GOT3 (cell line): ENCODE measurements around the gene SLC10A6.
"Not testable (repeated sequence)": the region's sequence is repeated elsewhere in the genome, so short reads cannot be mapped to it uniquely, and the experiment has no call there.

Experiments
- DNase-seq: peaks from one replicate; lab custom pipeline; 2025; ENCODE audit warnings: mixed read lengths; lab: John Stamatoyannopoulos, UW

The SLC10A6 gene

GRCh38 chr4:86848732-86849619 lies at the start of gene SLC10A6:
Gene SLC10A6 (minus strand): TSS chr4:86849384. CDS start chr4:86849115, 269 bp downstream.
- no peak for DNase-seq

- DNase-seq = no peak
Measured at GRCh38 chr4:86898562-86898961, 49.4 kb upstream of the SLC10A6 start.

- DNase-seq = no peak
Measured at GRCh38 chr4:86896596-86896995, 47.4 kb upstream of the SLC10A6 start.

GRCh38 chr4:86895692-86896488 lies 46.7 kb upstream of the SLC10A6 start:
- DNase-seq = no peak

GRCh38 chr4:86894455-86894854 lies 45.3 kb upstream of the SLC10A6 start:
- DNase-seq = no peak

GRCh38 chr4:86893136-86893535 lies 44.0 kb upstream of the SLC10A6 start:
- no peak for DNase-seq

- DNase-seq = no peak
Measured at GRCh38 chr4:86892636-86892960, 43.4 kb upstream of the SLC10A6 start.

GRCh38 chr4:86891762-86892635 lies 42.8 kb upstream of the SLC10A6 start, which contains the start of gene C4orf36:
Gene C4orf36 (minus strand): TSS chr4:86892422. CDS start chr4:86891520, 902 bp downstream.
- no peak for DNase-seq

GRCh38 chr4:86890790-86891189 lies 41.6 kb upstream of the SLC10A6 start:
- DNase-seq = no peak

- DNase-seq = no peak
Measured at GRCh38 chr4:86879641-86880040, 30.5 kb upstream of the SLC10A6 start.

GRCh38 chr4:86878640-86879039 lies 29.5 kb upstream of the SLC10A6 start:
- DNase-seq = no peak

GRCh38 chr4:86876894-86877685 lies 27.9 kb upstream of the SLC10A6 start:
- no peak for DNase-seq

GRCh38 chr4:86875436-86875835 lies 26.3 kb upstream of the SLC10A6 start:
- not testable (repeated sequence) for DNase-seq

GRCh38 chr4:86872135-86872534 lies 23.0 kb upstream of the SLC10A6 start:
- DNase-seq = no peak

- DNase-seq = no peak
Measured at GRCh38 chr4:86870442-86871069, 21.4 kb upstream of the SLC10A6 start.

GRCh38 chr4:86857341-86858052 lies 8.3 kb upstream of the SLC10A6 start:
- no peak for DNase-seq

GRCh38 chr4:86856896-86857295 lies 7.7 kb upstream of the SLC10A6 start:
- DNase-seq = no peak

GRCh38 chr4:86855572-86855971 lies 6.4 kb upstream of the SLC10A6 start:
- DNase-seq = no peak

GRCh38 chr4:86853209-86853608 lies 4.0 kb upstream of the SLC10A6 start:
- DNase-seq = no peak

GRCh38 chr4:86848136-86848535 lies 1.0 kb downstream of the SLC10A6 start:
- DNase-seq = no peak
